ENCODE results near the gene KRTAP5-5.
"Not testable (repeated sequence)": the region's sequence is repeated elsewhere in the genome, so short reads cannot be mapped to it uniquely, and the experiment has no call there.

Gene KRTAP5-5

GRCh38 chr11:1656670-1657069 lies 27.1 kb downstream of the KRTAP5-5 start:
- no peak for DNase-seq (ENCODE audit: low spot score)

GRCh38 chr11:1659506-1659905 lies 29.9 kb downstream of the KRTAP5-5 start:
- DNase-seq (ENCODE audit: low spot score) = no peak

- no peak for DNase-seq (ENCODE audit: low spot score)
Measured at GRCh38 chr11:1660111-1660867, 30.7 kb downstream of the KRTAP5-5 start.

- DNase-seq (ENCODE audit: low spot score) = not testable (repeated sequence)
Measured at GRCh38 chr11:1661454-1662269, 32.1 kb downstream of the KRTAP5-5 start.

GRCh38 chr11:1662699-1663283 lies 33.2 kb downstream of the KRTAP5-5 start:
- not testable (repeated sequence) for DNase-seq (ENCODE audit: low spot score)

- no peak for DNase-seq (ENCODE audit: low spot score)
Measured at GRCh38 chr11:1665313-1665712, 35.7 kb downstream of the KRTAP5-5 start.

- DNase-seq (ENCODE audit: low spot score) = no peak
Measured at GRCh38 chr11:1667121-1667850, 37.7 kb downstream of the KRTAP5-5 start.

- no peak for DNase-seq (ENCODE audit: low spot score)
Measured at GRCh38 chr11:1667906-1668305, 38.3 kb downstream of the KRTAP5-5 start.

GRCh38 chr11:1668911-1669473 lies 39.4 kb downstream of the KRTAP5-5 start:
- DNase-seq (ENCODE audit: low spot score) = no peak

GRCh38 chr11:1669546-1670218 lies 40.1 kb downstream of the KRTAP5-5 start:
- peak; percentile 9 for DNase-seq (ENCODE audit: low spot score)

- DNase-seq (ENCODE audit: low spot score) = not testable (repeated sequence)
Measured at GRCh38 chr11:1670457-1670856, 40.9 kb downstream of the KRTAP5-5 start.

- DNase-seq (ENCODE audit: low spot score) = peak; percentile 14
Measured at GRCh38 chr11:1670905-1671371, 41.4 kb downstream of the KRTAP5-5 start.

GRCh38 chr11:1671658-1672057 lies 42.1 kb downstream of the KRTAP5-5 start:
- DNase-seq (ENCODE audit: low spot score) = no peak

- DNase-seq (ENCODE audit: low spot score) = no peak
Measured at GRCh38 chr11:1672613-1673350, 43.2 kb downstream of the KRTAP5-5 start.

GRCh38 chr11:1673446-1674172 lies 44.0 kb downstream of the KRTAP5-5 start:
- DNase-seq (ENCODE audit: low spot score) = no peak

GRCh38 chr11:1674173-1675131 lies 44.9 kb downstream of the KRTAP5-5 start:
- DNase-seq (ENCODE audit: low spot score) = no peak

GRCh38 chr11:1675536-1676228 lies 46.1 kb downstream of the KRTAP5-5 start:
- DNase-seq (ENCODE audit: low spot score) = no peak

GRCh38 chr11:1676229-1676740 lies 46.7 kb downstream of the KRTAP5-5 start:
- no peak for DNase-seq (ENCODE audit: low spot score)

All from AG20443 (cell line).